Measurements from ENCODE around the gene ITGA8. TPM values are rescaled to one million over a fixed set of nuclear protein-coding genes. Genes with fewer than 3 reads are reported as not detected.

The ITGA8 gene
- total RNA-seq, 1 donor from 2014 or later: 0.13 TPM

GRCh38 chr10:15739254-15739970 lies 19.7 kb upstream of the ITGA8 start:
- no peak for TF ChIP-seq CTCF (IDR thresholded peaks at IDR 0.05; ENCODE audit: insufficient read depth, low read length, poor library complexity, severe bottlenecking)
- Histone ChIP-seq H3K4me3 (ENCODE audit: low read depth, low read length) (no peak overlapping the region), H3K27me3 (ENCODE audit: control insufficient read depth, insufficient read depth, low read length) (no peaks in the 10 kb centered on the region), H3K36me3 (ENCODE audit: control insufficient read depth, insufficient read depth, low read length) (no peaks in the 10 kb centered on the region)
- DNase-seq (ENCODE audit: low read depth): no peak

GRCh38 chr10:15738270-15738925 lies 18.7 kb upstream of the ITGA8 start:
- no peak for TF ChIP-seq CTCF (IDR thresholded peaks at IDR 0.05; ENCODE audit: insufficient read depth, low read length, poor library complexity, severe bottlenecking)
- DNase-seq (ENCODE audit: low read depth): no peak
- Histone ChIP-seq H3K27me3 (ENCODE audit: control insufficient read depth, insufficient read depth, low read length) (no peaks in the 10 kb centered on the region), H3K36me3 (ENCODE audit: control insufficient read depth, insufficient read depth, low read length) (no peaks in the 10 kb centered on the region), H3K4me3 (ENCODE audit: low read depth, low read length) (no peak overlapping the region)

DNA sequence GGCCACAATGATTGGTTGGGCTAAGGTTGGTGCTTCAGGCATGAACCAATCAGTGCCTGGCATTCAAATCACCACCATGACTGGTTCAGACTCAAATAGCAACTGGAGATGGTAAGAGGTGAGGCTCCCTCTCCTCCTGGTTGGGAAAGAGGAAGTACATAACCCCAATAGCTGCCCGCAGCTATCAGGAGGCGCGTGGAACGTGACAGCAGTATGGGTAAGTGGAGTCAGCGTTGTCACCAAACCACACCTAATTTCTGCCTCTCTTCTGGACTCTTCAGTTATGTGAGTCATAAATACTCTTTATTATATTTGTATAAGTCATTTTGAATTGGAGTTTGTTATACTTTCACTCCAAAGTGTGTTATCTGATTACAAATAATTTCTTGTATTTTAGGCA lies 17.9 kb upstream of the ITGA8 start:
- H3K27me3 ChIP-seq (ENCODE audit: control insufficient read depth, insufficient read depth, low read length): no peaks in the 10 kb centered on the region
- H3K36me3 ChIP-seq (ENCODE audit: control insufficient read depth, insufficient read depth, low read length): no peaks in the 10 kb centered on the region
- no peak overlapping the region for H3K4me3 ChIP-seq (ENCODE audit: low read depth, low read length)
- no peak for TF ChIP-seq CTCF (IDR thresholded peaks at IDR 0.05; ENCODE audit: insufficient read depth, low read length, poor library complexity, severe bottlenecking)
- no peak for DNase-seq (ENCODE audit: low read depth)

GRCh38 chr10:15735763-15736162 lies 16.0 kb upstream of the ITGA8 start:
- TF ChIP-seq CTCF (IDR thresholded peaks at IDR 0.05; ENCODE audit: insufficient read depth, low read length, poor library complexity, severe bottlenecking): no peak
- Histone ChIP-seq H3K36me3 (ENCODE audit: control insufficient read depth, insufficient read depth, low read length) (no peaks in the 10 kb centered on the region), H3K27me3 (ENCODE audit: control insufficient read depth, insufficient read depth, low read length) (no peaks in the 10 kb centered on the region), H3K4me3 (ENCODE audit: low read depth, low read length) (no peak overlapping the region)
- DNase-seq (ENCODE audit: low read depth): no peak

GRCh38 chr10:15730341-15730740 lies 10.6 kb upstream of the ITGA8 start:
- no peak for TF ChIP-seq CTCF (IDR thresholded peaks at IDR 0.05; ENCODE audit: insufficient read depth, low read length, poor library complexity, severe bottlenecking)
- no peaks in the 10 kb centered on the region for H3K27me3 ChIP-seq (ENCODE audit: control insufficient read depth, insufficient read depth, low read length)
- no peak overlapping the region for H3K4me3 ChIP-seq (ENCODE audit: low read depth, low read length)
- H3K36me3 ChIP-seq (ENCODE audit: control insufficient read depth, insufficient read depth, low read length): no peaks in the 10 kb centered on the region
- no peak for DNase-seq (ENCODE audit: low read depth)

Measured in kidney epithelial cell (primary cell).